OCI-LY7 (cell line): ENCODE measurements around the gene HOXD4. TPM values are rescaled to one million over a fixed set of nuclear protein-coding genes. Genes with fewer than 3 reads are reported as not detected.

ENCODE experiments used
- BruUV-seq: library from RNA; stranded (reverse); fragments of 400-500 nt; replicated peaks from 2 replicates; lab custom pipeline; 2021; lab: Mats Ljungman, UMichigan
- CTCF ChIA-PET: fragments of 300-600 bp; sonication (Branson Sonifier 250); formaldehyde crosslinking; loops from one replicate; lab custom pipeline; 2022; ENCODE audit warnings: antibody characterized with exemption; ENCODE audit not compliant: unreplicated experiment; lab: Charles Lee
- POLR2A ChIA-PET: fragments of 300-600 bp; sonication (Branson Sonifier 250); formaldehyde crosslinking; loops from one replicate; lab custom pipeline; 2022; ENCODE audit warnings: antibody characterized with exemption; lab: Charles Lee
- DNase-seq: peaks from one replicate; pipeline ENCODE4 v3.0.0-alpha.2; 2015; ENCODE audit warnings: low spot score
- H2AFZ ChIP-seq: fragments of 200-600 bp; sonication (generic), shearing (Covaris generic); 2 replicates; pipeline ENCODE4 v1.6.1; 2014; ENCODE audit warnings: mild to moderate bottlenecking, antibody characterized with exemption, low read length, moderate library complexity
- H3K27ac ChIP-seq: fragments of 200-600 bp; sonication (generic); 2 replicates; pipeline ENCODE4 v1.5.1; 2014; ENCODE audit warnings: mixed run types, low read depth, mild to moderate bottlenecking, moderate library complexity, low read length, inconsistent platforms; ENCODE audit not compliant: poor library complexity, severe bottlenecking
- H3K36me3 ChIP-seq: fragments of 200-600 bp; sonication (generic); 2 replicates; pipeline ENCODE4 v1.6.1; 2014; ENCODE audit warnings: mild to moderate bottlenecking, antibody characterized with exemption, low read length, moderate library complexity, mixed read lengths; ENCODE audit not compliant: insufficient read depth
- H3K4me1 ChIP-seq: fragments of 200-600 bp; sonication (generic); 2 replicates; pipeline ENCODE4 v1.5.1; 2014; ENCODE audit warnings: mild to moderate bottlenecking, low read length; ENCODE audit not compliant: insufficient read depth, poor library complexity, severe bottlenecking
- H3K4me2 ChIP-seq: fragments of 200-600 bp; sonication (generic); 2 replicates; pipeline ENCODE4 v1.6.1; 2014; ENCODE audit warnings: mild to moderate bottlenecking, low read length
- H3K4me3 ChIP-seq: fragments of 200-600 bp; sonication (generic); 2 replicates; pipeline ENCODE4 v1.5.1; 2014; ENCODE audit warnings: mild to moderate bottlenecking, low read depth, low read length; ENCODE audit not compliant: poor library complexity, severe bottlenecking
- H3K79me2 ChIP-seq: fragments of 200-600 bp; sonication (generic); 2 replicates; pipeline ENCODE4 v1.6.1; 2016; ENCODE audit warnings: low read depth, mild to moderate bottlenecking, low read length, moderate library complexity, mixed read lengths; ENCODE audit not compliant: insufficient read depth
- H3K9me2 ChIP-seq: fragments of 200-600 bp; sonication (generic); 2 replicates; pipeline ENCODE4 v1.6.1; 2016; ENCODE audit warnings: mild to moderate bottlenecking, low read length, mixed read lengths; ENCODE audit not compliant: insufficient read depth
- H3K9me3 ChIP-seq: fragments of 200-600 bp; sonication (generic); 2 replicates; pipeline ENCODE4 v1.6.1; 2014; ENCODE audit warnings: mild to moderate bottlenecking, mixed run types, low read length, mixed read lengths
- H4K20me1 ChIP-seq: fragments of 200-600 bp; sonication (generic); 2 replicates; pipeline ENCODE4 v1.6.1; 2014; ENCODE audit warnings: mild to moderate bottlenecking, antibody characterized with exemption, low read length, moderate library complexity, mixed read lengths; ENCODE audit not compliant: insufficient read depth
- EZH2phosphoT487 ChIP-seq: fragments of 200-600 bp; sonication (generic); IDR thresholded peaks from 2 replicates; pipeline ENCODE4 v1.6.1; 2018; ENCODE audit warnings: low read depth, borderline replicate concordance, mild to moderate bottlenecking, mixed run types, antibody characterized with exemption, low read length, moderate library complexity, mixed read lengths
- intact Hi-C: fragments of 100-400 bp; cut with micrococcal nuclease; formaldehyde crosslinking; loops from one replicate; pipeline ENCODE4 v1.10.0; 2022; ENCODE audit not compliant: unreplicated experiment
- total RNA-seq, 2 experiments: library from RNA; depleted of rRNA in 1 of 2; stranded (reverse); fragments of >200 nt in 1 of 2; shearing (Covaris generic) in 1 of 2; gene quantifications; 2 replicates each; pipeline ENCODE4 v1.2.3, GENCODE V29; 2014 to 2022
- TF ChIP-seq, protein P1 (sequence below): fragments of 200-600 bp; sonication (generic); conservative IDR thresholded peaks from 2 replicates; pipeline ENCODE4 v1.5.1; 2014; ENCODE audit warnings: mild to moderate bottlenecking, antibody characterized with exemption, low read length, moderate library complexity, mixed read lengths

Gene HOXD4
- total RNA-seq, 2 experiments from 2014 or later: not detected

- no peak for DNase-seq
- CTCF ChIA-PET: no interaction called here
Observed at GRCh38 chr2:176147210-176147799, 4.0 kb upstream of the HOXD4 start.

GRCh38 chr2:176147800-176148496, 3.4 kb upstream of the HOXD4 start:
- ChIA-PET CTCF (no interaction called here), POLR2A (no interaction called here)
- H3K79me2 ChIP-seq: no peaks in the 10 kb centered on the region
- H3K9me3 ChIP-seq: no peaks in the 10 kb centered on the region
- no peak overlapping the region for H2AFZ ChIP-seq
- no peak overlapping the region for H3K27ac ChIP-seq
- BruUV-seq: no TSS peak
- no peak overlapping the region for H3K4me2 ChIP-seq
- no peak for DNase-seq
- no peaks in the 10 kb centered on the region for H3K9me2 ChIP-seq
- TF ChIP-seq, protein P1, sequence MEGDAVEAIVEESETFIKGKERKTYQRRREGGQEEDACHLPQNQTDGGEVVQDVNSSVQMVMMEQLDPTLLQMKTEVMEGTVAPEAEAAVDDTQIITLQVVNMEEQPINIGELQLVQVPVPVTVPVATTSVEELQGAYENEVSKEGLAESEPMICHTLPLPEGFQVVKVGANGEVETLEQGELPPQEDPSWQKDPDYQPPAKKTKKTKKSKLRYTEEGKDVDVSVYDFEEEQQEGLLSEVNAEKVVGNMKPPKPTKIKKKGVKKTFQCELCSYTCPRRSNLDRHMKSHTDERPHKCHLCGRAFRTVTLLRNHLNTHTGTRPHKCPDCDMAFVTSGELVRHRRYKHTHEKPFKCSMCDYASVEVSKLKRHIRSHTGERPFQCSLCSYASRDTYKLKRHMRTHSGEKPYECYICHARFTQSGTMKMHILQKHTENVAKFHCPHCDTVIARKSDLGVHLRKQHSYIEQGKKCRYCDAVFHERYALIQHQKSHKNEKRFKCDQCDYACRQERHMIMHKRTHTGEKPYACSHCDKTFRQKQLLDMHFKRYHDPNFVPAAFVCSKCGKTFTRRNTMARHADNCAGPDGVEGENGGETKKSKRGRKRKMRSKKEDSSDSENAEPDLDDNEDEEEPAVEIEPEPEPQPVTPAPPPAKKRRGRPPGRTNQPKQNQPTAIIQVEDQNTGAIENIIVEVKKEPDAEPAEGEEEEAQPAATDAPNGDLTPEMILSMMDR: no peak
- TF ChIP-seq EZH2phosphoT487: no peak
- no peaks in the 10 kb centered on the region for H3K4me1 ChIP-seq
- intact Hi-C loops: no loop called here
- no peak overlapping the region for H3K4me3 ChIP-seq
- H4K20me1 ChIP-seq: no peaks in the 10 kb centered on the region
- no peaks in the 10 kb centered on the region for H3K36me3 ChIP-seq

More at GRCh38 chr2:176147210-176147799, 4.0 kb upstream of the HOXD4 start:
- Histone ChIP-seq H3K79me2 (no peaks in the 10 kb centered on the region), H3K9me3 (no peaks in the 10 kb centered on the region), H3K4me2 (no peak overlapping the region), H2AFZ (no peak overlapping the region), H3K27ac (no peak overlapping the region), H3K9me2 (no peaks in the 10 kb centered on the region), H4K20me1 (no peaks in the 10 kb centered on the region), H3K4me1 (no peaks in the 10 kb centered on the region), H3K36me3 (no peaks in the 10 kb centered on the region), H3K4me3 (no peak overlapping the region)
- intact Hi-C loops: no loop called here
- no peak for TF ChIP-seq EZH2phosphoT487
- TF ChIP-seq, protein P1: no peak
- BruUV-seq: no TSS peak
- POLR2A ChIA-PET: no interaction called here
